Type B pancreatic cell (in vitro differentiated cells): ENCODE data around the gene COMTD1. TPM values are rescaled to one million over a fixed set of nuclear protein-coding genes. Genes with fewer than 3 reads are reported as not detected.

Source experiments
- DNase-seq: peaks from one replicate; pipeline ENCODE4 v3.0.0; 2021; ENCODE audit warnings: mixed read lengths; ENCODE audit not compliant: unreplicated experiment; ENCODE audit errors: extremely low spot score
- H3K27ac Mint-ChIP-seq: 2 replicates; pipeline ENCODE4 v1.8.0; 2021; ENCODE audit warnings: mild to moderate bottlenecking, mixed read lengths
- H3K27me3 Mint-ChIP-seq: 2 replicates; pipeline ENCODE4 v1.8.0; 2021; ENCODE audit warnings: mixed read lengths
- H3K36me3 Mint-ChIP-seq: 2 replicates; pipeline ENCODE4 v1.8.0; 2021; ENCODE audit warnings: mixed read lengths
- H3K4me1 Mint-ChIP-seq: one replicate; pipeline ENCODE4 v1.8.0; 2021; ENCODE audit warnings: mixed read lengths; ENCODE audit not compliant: unreplicated experiment
- H3K4me3 Mint-ChIP-seq: 2 replicates; pipeline ENCODE4 v1.8.0; 2021; ENCODE audit warnings: mild to moderate bottlenecking, mixed read lengths
- H3K9me3 Mint-ChIP-seq: 2 replicates; pipeline ENCODE4 v1.8.0; 2021; ENCODE audit warnings: mixed read lengths
- CTCF ChIP-seq: fragments of 200-600 bp; sonication (generic); conservative IDR thresholded peaks from 2 replicates; pipeline ENCODE4 v1.5.0; 2021; ENCODE audit warnings: antibody characterized with exemption, mild to moderate bottlenecking
- total RNA-seq: library from RNA; stranded (reverse); gene quantifications from 2 replicates; pipeline ENCODE4 v1.2.1, GENCODE V29; 2021; ENCODE audit warnings: low replicate concordance

The COMTD1 gene
- total RNA-seq, 1 donor from 2014 or later: 40.4 TPM

- peaks cover 7% of the 10 kb centered on the region for H3K36me3 Mint-ChIP-seq
- H3K4me1 Mint-ChIP-seq: no peaks in the 10 kb centered on the region
- TF ChIP-seq CTCF: no peak
- no peak for DNase-seq
- no peaks in the 10 kb centered on the region for H3K27me3 Mint-ChIP-seq
- H3K9me3 Mint-ChIP-seq: peaks cover 15% of the 10 kb centered on the region
- no peak overlapping the region for H3K4me3 Mint-ChIP-seq
- no peak overlapping the region for H3K27ac Mint-ChIP-seq
Measured at GRCh38 chr10:75253281-75254220, 17.8 kb upstream of the COMTD1 start.

GRCh38 chr10:75250934-75251333 is 15.2 kb upstream of the COMTD1 start:
- peaks cover 4% of the 10 kb centered on the region for H3K36me3 Mint-ChIP-seq
- H3K27ac Mint-ChIP-seq: peak overlapping the region; percentile 48
- peaks cover 1% of the 10 kb centered on the region for H3K4me1 Mint-ChIP-seq
- DNase-seq: no peak
- H3K27me3 Mint-ChIP-seq: no peaks in the 10 kb centered on the region
- H3K9me3 Mint-ChIP-seq: peaks cover 15% of the 10 kb centered on the region
- H3K4me3 Mint-ChIP-seq: no peak overlapping the region
- no peak for TF ChIP-seq CTCF

- no peak for DNase-seq
- Mint-ChIP-seq H3K36me3 (peaks cover 3% of the 10 kb centered on the region), H3K27ac (no peak overlapping the region), H3K4me1 (peaks cover 10% of the 10 kb centered on the region), H3K9me3 (peaks cover 3% of the 10 kb centered on the region), H3K27me3 (no peaks in the 10 kb centered on the region), H3K4me3 (no peak overlapping the region)
- no peak for TF ChIP-seq CTCF
Measured at GRCh38 chr10:75247797-75248196, 12.0 kb upstream of the COMTD1 start.

- Mint-ChIP-seq H3K36me3 (no peaks in the 10 kb centered on the region), H3K4me3 (no peak overlapping the region), H3K27me3 (no peaks in the 10 kb centered on the region), H3K4me1 (peaks cover 10% of the 10 kb centered on the region), H3K27ac (no peak overlapping the region), H3K9me3 (no peaks in the 10 kb centered on the region)
- no peak for TF ChIP-seq CTCF
- no peak for DNase-seq
Measured at GRCh38 chr10:75246506-75246905, 10.7 kb upstream of the COMTD1 start.

GRCh38 chr10:75245354-75246250 is 9.8 kb upstream of the COMTD1 start:
- no peak for DNase-seq
- TF ChIP-seq CTCF: no peak
- H3K4me1 Mint-ChIP-seq: peaks cover 10% of the 10 kb centered on the region
- no peaks in the 10 kb centered on the region for H3K27me3 Mint-ChIP-seq
- no peak overlapping the region for H3K4me3 Mint-ChIP-seq
- H3K36me3 Mint-ChIP-seq: no peaks in the 10 kb centered on the region
- H3K9me3 Mint-ChIP-seq: no peaks in the 10 kb centered on the region
- H3K27ac Mint-ChIP-seq: no peak overlapping the region
